LNCaP clone FGC (cell line): Measurements from ENCODE around the gene NANOS2.

Source experiments
- DNase-seq: peaks from one replicate; pipeline ENCODE4 v3.0.0-alpha.2; 2011; ENCODE audit warnings: low read depth
- H3K4me3 ChIP-seq: 2 replicates; pipeline ENCODE4 v1.5.1; 2011; ENCODE audit warnings: mild to moderate bottlenecking, low read depth, low read length, control low read depth
- CTCF ChIP-seq: IDR thresholded peaks from 2 replicates; pipeline ENCODE4 v1.5.1; 2012; ENCODE audit warnings: mild to moderate bottlenecking; ENCODE audit not compliant: control insufficient read depth, insufficient read depth; ENCODE audit errors: extremely low read depth

Gene NANOS2

GRCh38 chr19:45931055-45931454 is 16.5 kb upstream of the NANOS2 start:
- no peak overlapping the region for H3K4me3 ChIP-seq
- no peak for TF ChIP-seq CTCF
- no peak for DNase-seq

- no peak for TF ChIP-seq CTCF
- DNase-seq, result no peak
- no peak overlapping the region for H3K4me3 ChIP-seq
These were observed 14.7 kb upstream of the NANOS2 start for GRCh38 chr19:45929247-45929646.

- peak; percentile 66 for DNase-seq
- H3K4me3 ChIP-seq, result 0 out of 2 replicates have a peak overlapping the region, but pooled peaks have one; percentile 15
- no peak for TF ChIP-seq CTCF
These were observed 13.1 kb upstream of the NANOS2 start for GRCh38 chr19:45927565-45928261.

- no peak for DNase-seq
- H3K4me3 ChIP-seq, result no peak overlapping the region
- no peak for TF ChIP-seq CTCF
These were observed 10.4 kb upstream of the NANOS2 start for GRCh38 chr19:45924891-45925447.

GRCh38 chr19:45922281-45922680 is 7.7 kb upstream of the NANOS2 start:
- H3K4me3 ChIP-seq, result no peak overlapping the region
- TF ChIP-seq CTCF, result no peak
- DNase-seq, result no peak

- TF ChIP-seq CTCF, result no peak
- no peak for DNase-seq
- H3K4me3 ChIP-seq, result no peak overlapping the region
These were observed 5.9 kb upstream of the NANOS2 start for GRCh38 chr19:45920458-45920857.

- TF ChIP-seq CTCF, result no peak
- H3K4me3 ChIP-seq, result no peak overlapping the region
- no peak for DNase-seq
These were observed 5.1 kb upstream of the NANOS2 start for GRCh38 chr19:45919678-45920077.
